ENCODE data around the gene ACADVL.

- TF ChIP-seq POLR2A (IDR thresholded peaks at IDR 0.05; ENCODE audit: low read depth, low read length) = no peak
- TF ChIP-seq CTCF (conservative IDR thresholded peaks at IDR 0.05; ENCODE audit: low read depth, low read length) = no peak
- no peak for TF ChIP-seq MAFK (IDR thresholded peaks at IDR 0.05; ENCODE audit: low read depth, low read length)
- TF ChIP-seq SMC3 (IDR thresholded peaks at IDR 0.05; ENCODE audit: low read depth, low read length) = no peak
Observed at GRCh38 chr17:7217113-7217987, 2.4 kb upstream of the ACADVL start.

Measured in IMR-90 (cell line).